Cardiac fibroblast (primary cell): Measurements from ENCODE around the gene ZNF787.

Experiments used
- DNase-seq, 2 donors: peaks; one replicate each; pipeline versions ENCODE4 v3.0.0 to v3.0.0-alpha.2; 2010; ENCODE audit warnings: low read depth in 2 of 2
- H3K4me3 ChIP-seq, 2 donors: replicated peaks in 1 of 2; 1 replicate in 1 of 2; 2 replicates in 1 of 2; pipeline ENCODE4 v1.5.1; 2011; ENCODE audit warnings: low read depth in 2 of 2, low read length in 2 of 2, mild to moderate bottlenecking in 2 of 2, moderate library complexity in 1 of 2
- TF ChIP-seq, protein P1 (sequence below): IDR thresholded peaks from one replicate; pipeline ENCODE4 v1.5.1; 2011; ENCODE audit warnings: low read depth, mild to moderate bottlenecking, low read length, inconsistent platforms

Gene ZNF787

DNA sequence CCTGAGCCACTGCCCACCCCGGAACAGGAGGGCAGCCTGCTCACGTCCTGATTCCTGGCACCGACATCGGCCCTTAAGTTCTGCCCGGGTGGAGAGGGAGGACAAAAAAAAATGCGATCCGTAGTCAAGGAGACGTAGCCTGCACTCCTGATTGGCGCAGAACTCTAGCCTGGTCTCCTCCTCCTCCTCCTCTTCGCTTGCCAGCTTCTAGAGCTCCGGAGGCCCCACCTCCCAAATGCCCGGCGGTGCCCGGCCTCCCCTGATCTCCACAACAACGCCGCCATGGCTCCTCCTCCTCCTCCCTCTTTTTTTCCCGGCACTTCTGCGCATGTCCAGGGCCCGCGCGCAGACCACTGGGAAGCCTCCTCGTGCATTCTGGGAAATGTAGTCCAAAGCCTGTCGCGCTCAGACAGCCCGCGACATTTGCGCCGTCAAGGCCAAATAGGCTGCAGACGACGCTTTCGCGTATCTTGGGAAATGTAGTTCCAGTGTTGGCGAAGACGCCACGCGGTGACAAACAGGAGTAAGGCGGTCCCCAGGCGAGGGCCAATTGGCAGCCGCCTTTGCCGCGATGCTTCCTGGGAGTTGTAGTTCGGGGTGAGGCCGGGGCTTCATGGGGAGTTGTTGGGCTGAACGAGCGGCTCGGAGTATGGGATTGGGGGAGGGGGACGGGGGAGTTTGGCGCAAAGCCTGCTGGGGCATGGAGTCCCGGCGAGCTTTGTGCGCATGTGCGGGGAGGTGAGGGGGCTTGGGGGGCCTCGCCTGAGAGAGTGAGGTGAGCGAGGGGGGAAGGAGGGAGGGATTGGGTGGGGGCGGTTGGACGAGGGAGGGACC is 19.7 kb upstream of the ZNF787 start, which contains the start of gene ZNF444:
Gene ZNF444 (plus strand): TSS at position 705 of the 834 bp plus-strand sequence. CDS start 5,625 bp downstream, outside the sequence.
- DNase-seq, result peak; percentile 100
- TF ChIP-seq, protein P1, sequence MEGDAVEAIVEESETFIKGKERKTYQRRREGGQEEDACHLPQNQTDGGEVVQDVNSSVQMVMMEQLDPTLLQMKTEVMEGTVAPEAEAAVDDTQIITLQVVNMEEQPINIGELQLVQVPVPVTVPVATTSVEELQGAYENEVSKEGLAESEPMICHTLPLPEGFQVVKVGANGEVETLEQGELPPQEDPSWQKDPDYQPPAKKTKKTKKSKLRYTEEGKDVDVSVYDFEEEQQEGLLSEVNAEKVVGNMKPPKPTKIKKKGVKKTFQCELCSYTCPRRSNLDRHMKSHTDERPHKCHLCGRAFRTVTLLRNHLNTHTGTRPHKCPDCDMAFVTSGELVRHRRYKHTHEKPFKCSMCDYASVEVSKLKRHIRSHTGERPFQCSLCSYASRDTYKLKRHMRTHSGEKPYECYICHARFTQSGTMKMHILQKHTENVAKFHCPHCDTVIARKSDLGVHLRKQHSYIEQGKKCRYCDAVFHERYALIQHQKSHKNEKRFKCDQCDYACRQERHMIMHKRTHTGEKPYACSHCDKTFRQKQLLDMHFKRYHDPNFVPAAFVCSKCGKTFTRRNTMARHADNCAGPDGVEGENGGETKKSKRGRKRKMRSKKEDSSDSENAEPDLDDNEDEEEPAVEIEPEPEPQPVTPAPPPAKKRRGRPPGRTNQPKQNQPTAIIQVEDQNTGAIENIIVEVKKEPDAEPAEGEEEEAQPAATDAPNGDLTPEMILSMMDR, result no peak
- peak within 1 kb of the TSS; percentile 65 for H3K4me3 ChIP-seq

GRCh38 chr19:56139847-56140582 is 18.9 kb upstream of the ZNF787 start:
- TF ChIP-seq, protein P1, result no peak
- DNase-seq, result peak; percentile 19 to 21
- peak overlapping the region; percentile 65 for H3K4me3 ChIP-seq

- no peak overlapping the region for H3K4me3 ChIP-seq
- peak; percentile 30 to 40 for DNase-seq
- TF ChIP-seq, protein P1, result no peak
Measured at GRCh38 chr19:56138069-56138468, 17.0 kb upstream of the ZNF787 start.

GRCh38 chr19:56137405-56137804 is 16.3 kb upstream of the ZNF787 start:
- TF ChIP-seq, protein P1, result no peak
- DNase-seq, result no peak
- H3K4me3 ChIP-seq, result no peak overlapping the region

GRCh38 chr19:56136362-56136761 is 15.3 kb upstream of the ZNF787 start:
- H3K4me3 ChIP-seq, result no peak overlapping the region
- TF ChIP-seq, protein P1, result no peak
- no peak for DNase-seq

GRCh38 chr19:56134654-56134921 is 13.5 kb upstream of the ZNF787 start:
- no peak overlapping the region for H3K4me3 ChIP-seq
- no peak for DNase-seq
- TF ChIP-seq, protein P1, result no peak
